ENCODE measurements around the gene MLLT10. TPM values are rescaled to one million over a fixed set of nuclear protein-coding genes. Genes with fewer than 3 reads are reported as not detected.

Gene MLLT10
- total RNA-seq, 1 donor: 37.6 TPM

DNA sequence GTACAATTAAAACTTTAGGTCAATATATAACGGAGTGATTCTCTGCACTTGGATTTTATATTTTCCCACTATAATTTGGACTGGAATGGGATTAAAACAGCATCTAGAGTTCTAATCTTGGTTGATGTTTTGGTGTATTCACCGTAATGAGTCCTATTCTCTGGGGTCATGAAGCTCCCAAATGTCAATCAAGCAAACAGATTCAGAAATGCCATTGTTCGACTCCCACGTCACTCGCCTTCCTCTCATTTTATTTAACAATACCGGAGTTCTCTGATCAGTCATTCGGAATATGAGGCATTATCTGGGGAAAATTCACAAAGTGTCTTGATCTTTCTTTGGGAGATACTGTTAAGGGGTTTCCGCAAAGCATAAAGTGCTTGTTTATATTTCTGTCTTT lies 35.0 kb upstream of the MLLT10 start:
- H3K9me3 ChIP-seq (ENCODE audit: low read depth, low read length): no peaks in the 10 kb centered on the region
- peaks cover 20% of the 10 kb centered on the region for H3K27me3 ChIP-seq (ENCODE audit: insufficient read depth, low read length)
- H3K79me2 ChIP-seq (ENCODE audit: insufficient read depth, low read length): no peaks in the 10 kb centered on the region
- H3K4me3 ChIP-seq (ENCODE audit: insufficient read depth, low read length): no peak overlapping the region
- H3K27ac ChIP-seq (ENCODE audit: low read depth, low read length): no peak overlapping the region
- no peaks in the 10 kb centered on the region for H3K36me3 ChIP-seq (ENCODE audit: insufficient read depth, low read length)
- peaks cover 10% of the 10 kb centered on the region for H3K4me1 ChIP-seq (ENCODE audit: insufficient read depth, low read length)
- TF ChIP-seq, protein P1, sequence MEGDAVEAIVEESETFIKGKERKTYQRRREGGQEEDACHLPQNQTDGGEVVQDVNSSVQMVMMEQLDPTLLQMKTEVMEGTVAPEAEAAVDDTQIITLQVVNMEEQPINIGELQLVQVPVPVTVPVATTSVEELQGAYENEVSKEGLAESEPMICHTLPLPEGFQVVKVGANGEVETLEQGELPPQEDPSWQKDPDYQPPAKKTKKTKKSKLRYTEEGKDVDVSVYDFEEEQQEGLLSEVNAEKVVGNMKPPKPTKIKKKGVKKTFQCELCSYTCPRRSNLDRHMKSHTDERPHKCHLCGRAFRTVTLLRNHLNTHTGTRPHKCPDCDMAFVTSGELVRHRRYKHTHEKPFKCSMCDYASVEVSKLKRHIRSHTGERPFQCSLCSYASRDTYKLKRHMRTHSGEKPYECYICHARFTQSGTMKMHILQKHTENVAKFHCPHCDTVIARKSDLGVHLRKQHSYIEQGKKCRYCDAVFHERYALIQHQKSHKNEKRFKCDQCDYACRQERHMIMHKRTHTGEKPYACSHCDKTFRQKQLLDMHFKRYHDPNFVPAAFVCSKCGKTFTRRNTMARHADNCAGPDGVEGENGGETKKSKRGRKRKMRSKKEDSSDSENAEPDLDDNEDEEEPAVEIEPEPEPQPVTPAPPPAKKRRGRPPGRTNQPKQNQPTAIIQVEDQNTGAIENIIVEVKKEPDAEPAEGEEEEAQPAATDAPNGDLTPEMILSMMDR (IDR thresholded peaks at IDR 0.05; ENCODE audit: extremely low read depth, low read depth, low read length): no peak
- H3K4me2 ChIP-seq (ENCODE audit: insufficient read depth, low read length): no peak overlapping the region
- DNase-seq (ENCODE audit: insufficient read length, low spot score, missing footprints): peak; percentile 69
- H4K20me1 ChIP-seq (ENCODE audit: insufficient read depth, low read length): no peaks in the 10 kb centered on the region
- no peak overlapping the region for H2AFZ ChIP-seq (ENCODE audit: low read length)

DNA sequence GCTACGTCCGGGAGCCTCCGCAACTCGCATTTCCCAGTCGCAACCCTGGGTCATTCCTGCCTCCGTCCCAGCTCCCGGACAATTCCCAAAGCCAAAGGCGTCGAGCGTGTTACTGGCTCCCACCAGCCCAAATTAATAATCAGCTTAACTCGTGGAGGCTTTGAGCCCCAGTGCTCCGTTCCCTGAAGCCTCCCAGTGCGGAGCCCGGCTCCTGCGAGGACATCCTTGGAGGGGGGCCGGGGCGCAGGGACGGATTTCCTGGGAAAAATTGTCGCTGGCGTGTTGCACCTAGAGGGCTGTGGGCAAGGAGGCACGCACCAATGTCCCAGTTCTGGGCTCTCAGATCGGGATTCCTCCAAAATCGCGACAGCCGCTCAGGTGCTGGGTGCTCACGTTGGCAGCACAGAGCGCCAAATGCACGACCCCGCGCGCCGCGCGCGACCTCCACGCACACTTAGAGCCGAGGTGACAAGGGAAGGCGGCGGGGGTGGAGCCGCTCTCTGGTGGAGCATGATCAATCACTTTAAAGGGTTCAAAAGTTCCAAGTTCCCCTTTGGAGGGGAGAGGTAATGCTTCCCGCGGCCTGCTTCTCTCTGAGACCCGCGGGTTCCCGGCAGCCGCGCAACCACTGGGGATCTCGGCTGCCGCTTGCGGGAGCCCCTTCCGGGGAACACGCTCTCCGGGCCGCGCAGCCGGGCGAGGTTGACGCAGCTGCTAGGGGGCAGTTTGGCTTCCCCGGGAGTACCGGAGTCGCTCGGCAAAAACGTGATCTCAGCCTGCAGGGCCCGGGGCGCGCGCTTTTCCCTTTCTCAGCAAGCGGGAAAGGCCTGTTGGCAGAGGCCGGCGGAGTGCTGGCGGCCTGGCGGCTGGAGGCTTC lies 34.1 kb upstream of the MLLT10 start:
- Histone ChIP-seq H3K27ac (ENCODE audit: low read depth, low read length) (no peak overlapping the region), H3K36me3 (ENCODE audit: insufficient read depth, low read length) (no peaks in the 10 kb centered on the region), H3K4me3 (ENCODE audit: insufficient read depth, low read length) (no peak overlapping the region), H2AFZ (ENCODE audit: low read length) (no peak overlapping the region), H3K9me3 (ENCODE audit: low read depth, low read length) (no peaks in the 10 kb centered on the region), H3K27me3 (ENCODE audit: insufficient read depth, low read length) (peaks cover 20% of the 10 kb centered on the region), H3K4me1 (ENCODE audit: insufficient read depth, low read length) (peaks cover 8% of the 10 kb centered on the region), H3K79me2 (ENCODE audit: insufficient read depth, low read length) (no peaks in the 10 kb centered on the region), H4K20me1 (ENCODE audit: insufficient read depth, low read length) (no peaks in the 10 kb centered on the region), H3K4me2 (ENCODE audit: insufficient read depth, low read length) (no peak overlapping the region)
- DNase-seq (ENCODE audit: insufficient read length, low spot score, missing footprints): peak; percentile 88
- TF ChIP-seq, protein P1 (IDR thresholded peaks at IDR 0.05; ENCODE audit: extremely low read depth, low read depth, low read length): no peak

DNA sequence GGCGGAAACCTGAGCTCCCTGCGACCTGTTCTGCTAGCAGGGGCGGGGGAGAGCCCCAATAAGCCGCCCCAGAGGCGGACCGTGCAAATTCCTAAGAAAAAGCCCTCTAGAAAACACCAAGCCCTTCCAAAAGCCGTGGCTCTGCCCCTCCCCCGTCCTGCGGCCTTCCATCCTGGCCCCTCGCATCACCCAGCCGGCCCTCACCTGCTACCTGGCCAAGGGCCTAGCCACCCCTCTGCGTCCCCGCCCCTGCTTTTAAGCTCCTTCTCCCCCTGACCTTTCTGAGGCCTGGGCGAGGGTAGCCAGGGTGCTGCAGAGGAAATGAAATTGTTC lies 33.5 kb upstream of the MLLT10 start:
- no peaks in the 10 kb centered on the region for H3K9me3 ChIP-seq (ENCODE audit: low read depth, low read length)
- DNase-seq (ENCODE audit: insufficient read length, low spot score, missing footprints): peak; percentile 59
- peaks cover 20% of the 10 kb centered on the region for H3K27me3 ChIP-seq (ENCODE audit: insufficient read depth, low read length)
- H3K36me3 ChIP-seq (ENCODE audit: insufficient read depth, low read length): no peaks in the 10 kb centered on the region
- no peaks in the 10 kb centered on the region for H3K79me2 ChIP-seq (ENCODE audit: insufficient read depth, low read length)
- H3K4me3 ChIP-seq (ENCODE audit: insufficient read depth, low read length): no peak overlapping the region
- H3K27ac ChIP-seq (ENCODE audit: low read depth, low read length): no peak overlapping the region
- TF ChIP-seq, protein P1 (IDR thresholded peaks at IDR 0.05; ENCODE audit: extremely low read depth, low read depth, low read length): no peak
- no peak overlapping the region for H3K4me2 ChIP-seq (ENCODE audit: insufficient read depth, low read length)
- peaks cover 3% of the 10 kb centered on the region for H3K4me1 ChIP-seq (ENCODE audit: insufficient read depth, low read length)
- no peaks in the 10 kb centered on the region for H4K20me1 ChIP-seq (ENCODE audit: insufficient read depth, low read length)
- H2AFZ ChIP-seq (ENCODE audit: low read length): no peak overlapping the region

DNA sequence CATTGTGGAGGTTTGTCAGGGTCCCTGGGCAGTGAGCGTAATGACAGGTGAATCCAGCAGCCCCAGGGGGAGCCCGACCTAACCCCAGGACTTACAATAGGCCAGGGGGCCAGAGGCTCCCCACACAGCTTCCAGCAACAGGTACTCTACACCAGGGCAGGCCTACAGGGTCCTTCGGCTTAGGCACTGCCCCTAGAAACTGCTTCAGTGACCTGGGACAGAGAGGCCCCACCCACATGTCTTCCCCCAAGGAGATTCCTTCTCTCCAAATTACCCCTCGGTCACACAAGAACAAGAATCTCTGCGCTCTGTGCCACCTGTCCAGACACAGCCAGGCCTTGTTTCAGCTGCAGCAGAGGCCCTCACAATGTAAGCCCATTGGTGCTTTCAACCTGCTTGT lies 32.9 kb upstream of the MLLT10 start:
- Histone ChIP-seq H2AFZ (ENCODE audit: low read length) (no peak overlapping the region), H4K20me1 (ENCODE audit: insufficient read depth, low read length) (no peaks in the 10 kb centered on the region), H3K4me1 (ENCODE audit: insufficient read depth, low read length) (peaks cover 3% of the 10 kb centered on the region), H3K27ac (ENCODE audit: low read depth, low read length) (no peak overlapping the region), H3K27me3 (ENCODE audit: insufficient read depth, low read length) (peaks cover 22% of the 10 kb centered on the region), H3K9me3 (ENCODE audit: low read depth, low read length) (no peaks in the 10 kb centered on the region), H3K4me3 (ENCODE audit: insufficient read depth, low read length) (no peak overlapping the region), H3K4me2 (ENCODE audit: insufficient read depth, low read length) (no peak overlapping the region), H3K36me3 (ENCODE audit: insufficient read depth, low read length) (no peaks in the 10 kb centered on the region), H3K79me2 (ENCODE audit: insufficient read depth, low read length) (no peaks in the 10 kb centered on the region)
- no peak for DNase-seq (ENCODE audit: insufficient read length, low spot score, missing footprints)
- TF ChIP-seq, protein P1 (IDR thresholded peaks at IDR 0.05; ENCODE audit: extremely low read depth, low read depth, low read length): no peak

Data from osteoblast (primary cell).